Stromal cell of bone marrow (primary cell): ENCODE measurements around the gene KCND2.

ENCODE experiments used
- DNase-seq: peaks from one replicate; pipeline ENCODE4 v3.0.0-alpha.2; 2012; ENCODE audit warnings: low read depth

KCND2 gene

DNA sequence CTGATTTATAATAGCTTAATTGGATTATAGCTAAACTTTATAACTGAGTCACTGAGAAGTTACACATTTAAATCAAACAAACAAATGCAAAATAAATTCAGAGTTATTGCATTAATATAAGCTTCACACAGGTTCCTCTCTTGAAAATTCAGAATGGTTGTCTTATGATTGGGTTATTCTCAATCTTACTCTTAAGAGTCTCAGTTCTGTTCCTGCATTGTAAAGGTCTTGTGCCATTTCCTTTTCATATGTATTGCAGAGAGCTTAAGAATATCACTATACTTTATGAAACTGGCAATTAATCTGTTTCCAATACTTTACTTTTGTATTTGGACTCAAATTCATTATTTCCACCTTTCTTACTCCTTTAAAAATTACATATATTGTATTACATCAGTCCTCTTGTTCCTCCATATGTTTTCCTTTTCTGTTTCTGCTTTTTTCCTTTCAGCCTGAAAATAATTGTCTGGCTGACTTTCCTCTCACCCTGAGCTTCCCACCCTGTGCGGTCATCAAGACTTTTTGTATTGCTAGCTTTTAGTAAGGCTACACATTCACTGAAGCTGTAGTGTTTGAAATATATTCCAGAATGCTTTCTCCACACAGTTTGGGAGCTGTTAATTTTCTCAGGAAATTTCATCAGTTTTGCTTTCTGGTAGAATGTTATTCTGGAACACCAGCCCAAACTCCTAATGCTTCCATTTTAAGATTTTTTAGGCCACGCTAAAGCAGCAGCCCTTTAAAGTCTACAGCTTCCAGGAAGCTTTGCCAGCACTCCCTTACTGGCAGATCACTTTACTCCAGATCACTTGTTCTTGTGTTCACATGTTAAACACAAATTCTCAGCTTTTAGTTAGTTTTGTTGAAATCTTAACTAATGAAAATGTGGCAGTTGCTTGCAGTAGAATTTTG lies 139.4 kb downstream of the KCND2 start:
- DNase-seq, result no peak

DNA sequence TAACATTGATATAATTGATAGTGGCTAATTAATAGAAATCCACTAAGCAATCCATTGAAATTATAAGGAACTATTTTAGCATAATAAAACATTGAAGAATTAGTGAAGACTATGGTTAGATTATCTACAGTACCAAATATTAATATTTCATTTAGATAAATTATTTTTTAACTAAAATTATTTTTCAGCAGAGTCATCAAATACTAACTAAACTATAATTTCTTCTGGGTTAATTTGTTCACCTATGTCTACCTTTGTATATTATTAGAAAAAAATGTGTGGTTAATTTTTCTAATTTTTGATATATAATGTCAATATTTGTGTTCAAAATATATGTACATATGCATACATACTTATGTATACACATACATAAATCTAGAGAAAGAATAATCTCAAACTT lies 140.2 kb downstream of the KCND2 start:
- DNase-seq, result no peak

DNA sequence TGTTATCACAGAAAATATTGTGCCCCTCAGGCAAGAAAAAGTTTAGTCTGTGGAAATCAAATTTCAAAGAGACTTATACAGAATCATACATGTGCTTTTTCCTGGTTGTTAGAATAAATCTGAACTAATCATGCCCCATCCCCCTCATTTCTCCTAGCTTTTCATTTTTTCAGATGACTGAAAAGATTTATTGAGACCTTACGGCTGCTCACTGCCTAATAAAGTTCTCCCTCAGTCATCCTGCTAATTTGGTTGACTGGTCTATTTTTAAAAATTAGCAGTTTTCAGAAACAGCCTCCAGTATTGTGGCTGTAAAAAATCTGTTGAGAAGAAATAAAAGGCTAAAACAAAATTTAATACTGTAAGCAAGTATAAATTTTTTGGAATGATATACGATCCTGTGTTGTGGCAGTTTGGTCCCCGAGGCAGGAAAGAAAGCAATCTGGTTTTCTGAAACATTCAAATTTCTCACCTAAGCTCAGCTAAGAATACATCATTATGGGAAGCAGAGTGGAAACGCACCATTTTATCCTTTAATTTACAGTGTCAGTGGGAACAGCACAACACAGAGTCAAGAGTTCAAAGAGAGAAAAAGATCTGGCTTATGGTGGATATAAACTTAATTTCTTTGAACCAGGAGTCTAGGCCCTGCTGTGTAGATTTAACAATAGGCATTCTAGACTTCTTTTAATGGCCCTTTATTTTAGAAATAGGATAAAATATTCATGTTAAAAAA lies 144.4 kb downstream of the KCND2 start:
- no peak for DNase-seq

- no peak for DNase-seq
Observed at GRCh38 chr7:120421151-120421651, 148.2 kb downstream of the KCND2 start.

DNA sequence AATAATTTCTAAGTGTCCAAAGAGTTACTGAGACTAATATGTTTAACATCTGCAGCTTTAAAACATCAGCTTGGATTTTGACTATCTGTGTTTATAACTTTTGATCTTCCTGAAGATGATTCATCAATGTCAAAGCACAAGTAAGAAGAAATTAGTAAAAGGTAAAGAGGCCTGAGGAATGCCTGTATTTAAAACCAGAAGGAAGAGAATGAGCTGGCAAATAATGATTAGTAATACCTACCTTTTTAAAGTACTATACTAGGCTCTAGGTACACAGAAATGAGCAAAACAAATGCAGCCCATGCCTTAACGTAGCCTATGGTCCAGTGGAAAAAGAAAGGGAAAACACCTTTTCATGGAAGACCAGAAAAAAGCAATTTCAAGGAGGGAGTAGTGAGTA lies 158.0 kb downstream of the KCND2 start:
- no peak for DNase-seq

DNA sequence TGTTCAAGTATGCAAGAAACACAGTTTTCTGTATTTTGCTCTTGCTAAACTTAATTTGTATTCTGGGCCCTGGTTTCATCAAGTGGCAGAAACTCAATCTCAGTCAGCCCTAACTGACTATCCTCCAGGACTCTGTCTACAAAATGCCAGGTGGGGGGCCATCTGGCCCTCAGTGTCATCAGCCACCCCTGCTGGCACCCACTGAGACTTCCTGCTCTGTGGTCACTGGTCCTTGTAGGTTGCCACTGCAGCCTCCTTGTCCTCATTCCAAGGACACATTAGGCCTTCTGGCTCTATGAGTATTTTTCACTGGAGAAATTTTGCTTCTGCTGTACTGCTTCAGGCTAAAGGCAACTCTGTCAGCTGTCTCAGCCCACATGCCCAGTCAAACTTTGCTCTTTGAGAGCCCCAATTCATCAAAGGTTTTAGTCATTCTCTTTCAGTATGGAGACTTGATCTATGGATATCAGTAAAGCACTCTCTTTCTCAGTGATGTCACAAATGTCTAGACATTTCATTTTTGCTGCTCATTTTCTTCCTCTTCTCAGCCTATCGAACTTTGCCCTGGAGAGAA lies 163.6 kb downstream of the KCND2 start:
- no peak for DNase-seq

DNA sequence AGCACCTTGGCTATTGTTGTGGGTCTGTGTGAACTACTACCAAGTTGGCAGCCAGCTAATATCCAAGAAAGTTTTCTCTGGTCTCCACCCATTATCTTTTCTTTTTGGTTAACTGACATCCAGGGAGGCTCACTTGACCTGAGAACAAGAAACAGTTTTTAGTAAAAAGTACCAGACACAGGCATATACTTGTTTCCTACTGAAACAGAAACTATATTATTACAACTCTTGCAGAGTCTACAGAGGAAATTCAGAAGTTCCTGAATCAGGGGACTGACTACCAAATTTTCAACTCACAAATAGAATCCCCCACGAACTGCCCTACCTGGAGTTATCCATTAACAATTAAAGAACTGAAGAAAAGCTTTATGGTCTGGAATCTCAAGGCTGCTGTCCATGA lies 168.9 kb downstream of the KCND2 start:
- no peak for DNase-seq

GRCh38 chr7:120442838-120443237 lies 169.9 kb downstream of the KCND2 start:
- DNase-seq, result no peak

DNA sequence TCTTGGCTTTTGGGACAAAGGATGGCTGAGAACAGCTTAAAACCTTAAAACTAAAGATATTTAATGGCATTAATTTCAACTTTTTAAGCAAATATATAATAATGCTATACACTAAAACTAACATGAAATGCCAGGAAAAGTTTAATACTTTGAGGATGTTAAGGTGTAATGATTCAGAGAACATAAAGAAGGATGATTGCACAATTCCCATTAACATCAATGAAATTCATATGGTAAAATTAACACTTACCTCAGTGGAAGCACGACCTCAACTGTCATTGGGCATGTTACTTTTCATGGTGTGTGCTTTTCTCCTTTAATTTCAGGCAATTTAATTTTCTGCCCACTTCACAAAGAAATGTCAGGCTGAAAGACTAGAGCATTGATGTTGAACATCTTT lies 171.7 kb downstream of the KCND2 start:
- no peak for DNase-seq

DNA sequence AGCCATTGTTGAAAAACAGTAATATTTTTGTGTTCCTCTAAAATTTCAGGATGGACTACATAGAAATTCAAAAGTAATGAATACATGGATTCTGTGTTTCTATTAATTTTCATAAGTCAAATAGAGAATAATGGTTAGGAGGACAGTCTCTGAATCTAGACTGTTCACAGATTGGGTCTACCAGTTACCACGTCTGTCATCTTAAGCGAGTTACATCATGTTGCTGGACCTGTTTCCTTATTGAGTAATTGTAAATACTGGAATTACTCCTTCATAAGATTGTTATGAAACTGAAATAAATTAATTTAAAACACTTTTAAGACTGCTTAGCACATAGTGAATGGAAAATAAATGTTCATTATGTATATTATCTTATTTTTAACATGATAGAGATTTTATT lies 172.3 kb downstream of the KCND2 start:
- no peak for DNase-seq

DNA sequence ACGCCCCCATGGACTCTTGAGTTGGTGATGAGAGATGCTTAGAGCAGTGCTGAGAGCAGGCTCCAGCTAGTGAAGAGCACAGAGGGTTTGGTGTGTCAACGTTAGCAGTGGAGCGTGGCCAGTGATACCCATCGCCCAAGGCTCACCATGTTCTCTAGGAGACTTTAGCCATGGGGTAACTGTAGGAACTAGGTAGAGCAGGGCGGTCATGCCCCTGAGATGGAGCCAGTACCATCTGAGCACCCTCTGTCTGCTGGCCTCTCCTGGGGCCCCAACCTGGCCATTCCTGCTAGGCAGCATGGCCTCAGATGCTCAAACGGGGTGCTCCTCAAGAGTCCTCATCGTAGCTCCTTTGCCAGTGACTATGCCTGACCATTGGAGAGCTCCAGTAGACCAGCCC lies 179.7 kb downstream of the KCND2 start:
- no peak for DNase-seq

- no peak for DNase-seq
Observed at GRCh38 chr7:120456699-120457098, 183.7 kb downstream of the KCND2 start.

GRCh38 chr7:120460949-120461348 lies 188.0 kb downstream of the KCND2 start:
- no peak for DNase-seq

GRCh38 chr7:120462991-120463390 lies 190.0 kb downstream of the KCND2 start:
- DNase-seq, result peak; percentile 4

DNA sequence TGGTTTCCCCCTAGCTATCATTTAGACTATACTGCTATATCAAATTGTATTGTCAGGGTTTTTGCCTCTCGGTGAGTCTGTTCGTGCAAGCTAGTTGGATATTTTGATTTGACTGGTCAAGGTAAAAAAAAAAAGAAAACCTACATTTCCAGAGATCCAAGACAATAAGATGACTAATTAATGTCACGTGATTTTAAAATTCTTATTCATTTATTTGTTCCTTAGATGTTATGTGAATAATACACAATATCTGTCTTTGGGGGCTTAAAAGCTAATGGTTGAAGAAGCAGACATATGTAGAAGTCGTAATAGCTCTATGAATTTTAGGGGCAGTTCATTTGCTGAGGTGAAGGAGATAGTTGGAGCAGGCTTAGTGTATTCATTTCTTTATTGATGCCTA lies 191.1 kb downstream of the KCND2 start:
- DNase-seq, result no peak

DNA sequence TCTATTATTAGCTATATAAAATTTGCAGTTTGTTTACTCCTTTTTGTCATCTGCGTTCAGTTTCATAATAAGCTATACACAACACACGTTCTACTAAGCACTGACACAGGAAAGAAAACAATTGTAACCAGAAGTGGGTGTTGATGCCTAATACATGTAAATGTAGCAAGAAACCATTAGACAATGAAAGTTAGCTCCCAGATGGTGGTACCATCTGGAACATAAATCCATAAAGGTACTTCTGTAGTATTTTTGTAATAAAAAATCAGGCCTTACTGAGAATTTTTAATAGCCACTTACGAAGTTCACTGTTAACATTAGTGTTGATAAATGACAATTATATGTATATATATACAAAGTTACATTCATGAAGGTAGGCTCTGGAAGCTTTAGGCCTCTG lies 194.7 kb downstream of the KCND2 start:
- DNase-seq, result no peak

DNA sequence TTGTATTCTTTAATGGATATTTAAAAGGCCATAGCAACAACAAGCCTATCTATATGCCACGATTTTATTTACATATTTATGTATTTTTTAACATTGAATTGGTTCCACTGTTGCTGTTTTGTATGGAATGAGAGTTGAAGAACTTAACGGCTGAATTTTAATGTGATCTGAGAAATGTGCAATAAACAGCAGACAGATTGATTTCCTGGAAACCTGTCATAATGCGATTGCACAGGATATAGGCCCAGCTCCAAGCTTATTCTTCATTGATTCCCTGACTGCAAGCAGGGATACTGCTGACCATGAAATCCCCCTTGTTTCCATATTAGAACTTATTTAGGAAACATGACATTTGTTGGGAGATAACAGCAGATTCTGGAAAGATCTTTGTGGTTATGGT lies 195.6 kb downstream of the KCND2 start:
- DNase-seq, result no peak

GRCh38 chr7:120472892-120473291 lies 199.9 kb downstream of the KCND2 start:
- no peak for DNase-seq

GRCh38 chr7:120473352-120473751 lies 200.4 kb downstream of the KCND2 start:
- DNase-seq, result no peak

GRCh38 chr7:120475994-120476393 lies 203.0 kb downstream of the KCND2 start:
- DNase-seq, result no peak

GRCh38 chr7:120480472-120480871 lies 207.5 kb downstream of the KCND2 start:
- no peak for DNase-seq

- DNase-seq, result no peak
Observed at GRCh38 chr7:120480930-120481329, 208.0 kb downstream of the KCND2 start.

GRCh38 chr7:120486164-120486563 lies 213.2 kb downstream of the KCND2 start:
- no peak for DNase-seq
